Measurements from ENCODE around the gene GALNT6.

Gene GALNT6

GRCh38 chr12:51424094-51424661 is 33.0 kb upstream of the GALNT6 start:
- Histone ChIP-seq H3K27me3 (ENCODE audit: insufficient read depth, low read length) (peaks cover 8% of the 10 kb centered on the region), H3K9me2 (ENCODE audit: low read depth, low read length) (no peaks in the 10 kb centered on the region), H2AFZ (ENCODE audit: low read length) (no peak overlapping the region), H3K9me3 (ENCODE audit: low read length) (no peaks in the 10 kb centered on the region), H3K79me2 (ENCODE audit: insufficient read depth, low read length) (no peaks in the 10 kb centered on the region), H3K9ac (ENCODE audit: low read length) (no peak overlapping the region), H3K36me3 (ENCODE audit: insufficient read depth, low read length) (no peaks in the 10 kb centered on the region), H3F3A (ENCODE audit: insufficient read depth, low read length) (no peaks in the 10 kb centered on the region), H4K20me1 (ENCODE audit: insufficient read depth, low read length) (no peaks in the 10 kb centered on the region), H3K4me2 (ENCODE audit: low read length) (peak overlapping the region; percentile 55), H3K27ac (ENCODE audit: low read depth, low read length, poor library complexity, severe bottlenecking) (no peak overlapping the region), H3K4me1 (ENCODE audit: insufficient read depth, low read length, severe bottlenecking) (peaks cover 7% of the 10 kb centered on the region), H3K4me3 (ENCODE audit: low read depth, low read length, poor library complexity, severe bottlenecking) (peak overlapping the region; percentile 53)
- no peak for TF ChIP-seq EZH2 (IDR thresholded peaks at IDR 0.05; ENCODE audit: borderline replicate concordance, low read length)
- TF ChIP-seq, protein P1, sequence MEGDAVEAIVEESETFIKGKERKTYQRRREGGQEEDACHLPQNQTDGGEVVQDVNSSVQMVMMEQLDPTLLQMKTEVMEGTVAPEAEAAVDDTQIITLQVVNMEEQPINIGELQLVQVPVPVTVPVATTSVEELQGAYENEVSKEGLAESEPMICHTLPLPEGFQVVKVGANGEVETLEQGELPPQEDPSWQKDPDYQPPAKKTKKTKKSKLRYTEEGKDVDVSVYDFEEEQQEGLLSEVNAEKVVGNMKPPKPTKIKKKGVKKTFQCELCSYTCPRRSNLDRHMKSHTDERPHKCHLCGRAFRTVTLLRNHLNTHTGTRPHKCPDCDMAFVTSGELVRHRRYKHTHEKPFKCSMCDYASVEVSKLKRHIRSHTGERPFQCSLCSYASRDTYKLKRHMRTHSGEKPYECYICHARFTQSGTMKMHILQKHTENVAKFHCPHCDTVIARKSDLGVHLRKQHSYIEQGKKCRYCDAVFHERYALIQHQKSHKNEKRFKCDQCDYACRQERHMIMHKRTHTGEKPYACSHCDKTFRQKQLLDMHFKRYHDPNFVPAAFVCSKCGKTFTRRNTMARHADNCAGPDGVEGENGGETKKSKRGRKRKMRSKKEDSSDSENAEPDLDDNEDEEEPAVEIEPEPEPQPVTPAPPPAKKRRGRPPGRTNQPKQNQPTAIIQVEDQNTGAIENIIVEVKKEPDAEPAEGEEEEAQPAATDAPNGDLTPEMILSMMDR (IDR thresholded peaks at IDR 0.05; ENCODE audit: low read length) = no peak

- H3K4me1 ChIP-seq (ENCODE audit: insufficient read depth, low read length, severe bottlenecking) = peaks cover 7% of the 10 kb centered on the region
- H3K9me2 ChIP-seq (ENCODE audit: low read depth, low read length) = no peaks in the 10 kb centered on the region
- H4K20me1 ChIP-seq (ENCODE audit: insufficient read depth, low read length) = no peaks in the 10 kb centered on the region
- no peaks in the 10 kb centered on the region for H3F3A ChIP-seq (ENCODE audit: insufficient read depth, low read length)
- no peak overlapping the region for H3K9ac ChIP-seq (ENCODE audit: low read length)
- no peak overlapping the region for H2AFZ ChIP-seq (ENCODE audit: low read length)
- no peaks in the 10 kb centered on the region for H3K36me3 ChIP-seq (ENCODE audit: insufficient read depth, low read length)
- H3K27me3 ChIP-seq (ENCODE audit: insufficient read depth, low read length) = peaks cover 12% of the 10 kb centered on the region
- H3K4me2 ChIP-seq (ENCODE audit: low read length) = no peak overlapping the region
- H3K79me2 ChIP-seq (ENCODE audit: insufficient read depth, low read length) = no peaks in the 10 kb centered on the region
- no peak overlapping the region for H3K27ac ChIP-seq (ENCODE audit: low read depth, low read length, poor library complexity, severe bottlenecking)
- no peaks in the 10 kb centered on the region for H3K9me3 ChIP-seq (ENCODE audit: low read length)
- TF ChIP-seq, protein P1 (IDR thresholded peaks at IDR 0.05; ENCODE audit: low read length) = peak; percentile 67
- TF ChIP-seq EZH2 (IDR thresholded peaks at IDR 0.05; ENCODE audit: borderline replicate concordance, low read length) = no peak
- H3K4me3 ChIP-seq (ENCODE audit: low read depth, low read length, poor library complexity, severe bottlenecking) = no peak overlapping the region
These were observed 30.2 kb upstream of the GALNT6 start for GRCh38 chr12:51421266-51421884.

DNA sequence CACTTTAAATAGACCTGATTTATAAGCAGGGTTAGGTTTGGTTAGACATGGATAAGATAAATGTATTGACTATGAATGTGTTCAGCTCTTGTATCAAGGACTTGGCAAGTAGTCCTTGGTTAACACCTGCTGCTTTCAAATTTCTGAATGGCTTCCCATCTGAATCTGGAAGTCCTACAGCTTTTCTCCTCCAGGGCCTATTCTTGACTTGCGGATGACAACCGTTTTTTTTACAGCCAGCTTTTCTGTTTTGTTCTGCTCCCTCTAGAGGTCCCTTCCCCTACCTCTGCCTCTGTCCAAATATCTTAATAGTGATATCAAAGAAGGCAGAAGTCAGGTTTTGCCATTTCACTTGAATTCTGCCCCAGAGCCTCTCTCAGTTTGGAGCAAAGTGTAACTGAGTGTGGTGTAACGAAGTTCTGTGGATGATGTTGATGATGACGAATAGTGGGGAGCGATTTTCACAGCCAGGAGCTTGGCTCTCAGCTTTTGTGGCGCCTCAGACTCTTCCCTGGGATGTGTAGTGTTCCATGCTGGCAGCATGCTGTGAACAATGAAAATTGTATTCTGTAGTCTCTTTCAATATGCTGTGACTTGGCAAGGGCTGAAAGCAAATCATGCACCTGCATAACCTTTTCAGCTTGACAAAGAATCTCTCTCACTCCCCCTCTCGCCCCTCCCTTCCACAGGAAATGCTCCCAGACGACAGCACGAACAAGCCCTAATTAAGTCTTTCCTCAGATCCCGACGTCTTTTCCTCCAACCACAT is 28.4 kb upstream of the GALNT6 start:
- no peaks in the 10 kb centered on the region for H3K9me2 ChIP-seq (ENCODE audit: low read depth, low read length)
- H2AFZ ChIP-seq (ENCODE audit: low read length) = no peak overlapping the region
- no peaks in the 10 kb centered on the region for H3F3A ChIP-seq (ENCODE audit: insufficient read depth, low read length)
- H3K4me2 ChIP-seq (ENCODE audit: low read length) = no peak overlapping the region
- TF ChIP-seq EZH2 (IDR thresholded peaks at IDR 0.05; ENCODE audit: borderline replicate concordance, low read length) = no peak
- TF ChIP-seq, protein P1 (IDR thresholded peaks at IDR 0.05; ENCODE audit: low read length) = 0 out of 2 replicates have a peak, but pooled peaks have one; percentile 10
- H3K36me3 ChIP-seq (ENCODE audit: insufficient read depth, low read length) = no peaks in the 10 kb centered on the region
- H3K9ac ChIP-seq (ENCODE audit: low read length) = no peak overlapping the region
- no peaks in the 10 kb centered on the region for H3K79me2 ChIP-seq (ENCODE audit: insufficient read depth, low read length)
- H3K27ac ChIP-seq (ENCODE audit: low read depth, low read length, poor library complexity, severe bottlenecking) = no peak overlapping the region
- no peaks in the 10 kb centered on the region for H3K9me3 ChIP-seq (ENCODE audit: low read length)
- no peaks in the 10 kb centered on the region for H4K20me1 ChIP-seq (ENCODE audit: insufficient read depth, low read length)
- 0 out of 2 replicates have a peak, but pooled peaks cover 4% of the 10 kb centered on the region for H3K27me3 ChIP-seq (ENCODE audit: insufficient read depth, low read length)
- H3K4me3 ChIP-seq (ENCODE audit: low read depth, low read length, poor library complexity, severe bottlenecking) = no peak overlapping the region
- H3K4me1 ChIP-seq (ENCODE audit: insufficient read depth, low read length, severe bottlenecking) = peaks cover 7% of the 10 kb centered on the region

All from OCI-LY1 (cell line).